Measurements from ENCODE around the gene ANGEL1.

- TF ChIP-seq CTCF (conservative IDR thresholded peaks at IDR 0.05; ENCODE audit: low read depth, low read length), result no peak
- no peak for TF ChIP-seq EZH2 (IDR thresholded peaks at IDR 0.05; ENCODE audit: borderline replicate concordance, low read depth, low read length, poor library complexity, severe bottlenecking)
Measured at GRCh38 chr14:76782115-76782884, 30.4 kb downstream of the ANGEL1 start.
